Dedifferentiated amniotic fluid mesenchymal stem cell (primary cell): ENCODE results near the gene CPLANE1.

Source experiments
- DNase-seq: peaks from one replicate; pipeline ENCODE4 v3.0.0-alpha.2; 2016; ENCODE audit errors: extremely low spot score

The CPLANE1 gene

DNA sequence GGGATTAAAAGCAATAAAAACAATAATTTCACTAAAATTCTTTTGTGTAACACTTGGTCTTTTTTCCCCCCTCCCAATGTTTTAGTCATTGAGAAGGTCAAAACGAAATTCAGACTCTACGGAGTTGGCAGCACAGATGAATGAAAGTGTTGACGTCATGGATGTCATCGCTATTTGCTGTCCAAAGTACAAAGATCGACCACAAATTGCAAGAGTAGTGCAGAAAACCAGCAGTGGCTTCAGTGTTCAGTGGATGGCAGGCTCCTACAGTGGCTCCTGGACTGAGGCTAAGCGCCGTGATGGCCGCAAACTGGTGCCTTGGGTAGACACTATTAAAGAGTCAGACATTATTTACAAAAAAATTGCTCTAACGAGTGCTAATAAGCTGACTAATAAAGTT is 184.7 kb downstream of the CPLANE1 start:
- no peak for DNase-seq

DNA sequence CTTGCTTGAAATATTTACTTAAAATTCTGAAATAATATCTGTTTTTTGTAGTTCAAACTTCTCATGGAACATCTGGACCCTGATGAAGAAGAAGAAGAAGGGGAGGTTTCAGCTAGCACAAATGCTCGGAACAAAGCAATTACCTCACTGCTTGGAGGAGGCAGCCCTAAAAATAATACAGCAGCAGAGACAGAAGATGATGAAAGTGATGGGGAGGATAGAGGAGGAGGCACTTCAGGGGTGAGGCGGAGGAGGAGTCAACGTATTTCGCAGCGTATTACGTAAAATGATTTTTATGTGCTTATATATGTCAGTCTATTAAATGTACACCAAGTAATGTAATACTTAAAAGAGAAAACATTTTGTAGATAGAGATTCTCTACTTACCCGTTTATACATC is 185.4 kb downstream of the CPLANE1 start:
- no peak for DNase-seq

DNA sequence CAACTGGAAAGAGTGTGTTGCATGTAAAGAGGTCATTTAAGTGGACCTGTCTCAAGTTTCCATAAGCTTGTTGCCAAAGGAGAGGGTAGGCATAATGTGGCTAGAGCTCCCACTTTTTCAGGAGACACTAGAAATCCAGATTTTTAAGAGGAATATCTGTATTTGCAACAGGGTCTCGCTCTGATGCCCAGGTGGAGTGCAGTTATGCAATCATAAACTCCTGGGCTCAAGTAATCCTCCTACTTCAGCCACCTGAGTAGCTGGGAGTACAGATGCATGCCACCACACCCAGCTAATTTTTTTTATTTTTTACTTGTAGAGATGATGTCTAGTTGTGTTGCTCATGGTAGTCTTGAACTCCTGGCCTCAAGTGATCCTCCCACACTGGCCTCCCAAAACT is 189.1 kb downstream of the CPLANE1 start:
- no peak for DNase-seq

DNA sequence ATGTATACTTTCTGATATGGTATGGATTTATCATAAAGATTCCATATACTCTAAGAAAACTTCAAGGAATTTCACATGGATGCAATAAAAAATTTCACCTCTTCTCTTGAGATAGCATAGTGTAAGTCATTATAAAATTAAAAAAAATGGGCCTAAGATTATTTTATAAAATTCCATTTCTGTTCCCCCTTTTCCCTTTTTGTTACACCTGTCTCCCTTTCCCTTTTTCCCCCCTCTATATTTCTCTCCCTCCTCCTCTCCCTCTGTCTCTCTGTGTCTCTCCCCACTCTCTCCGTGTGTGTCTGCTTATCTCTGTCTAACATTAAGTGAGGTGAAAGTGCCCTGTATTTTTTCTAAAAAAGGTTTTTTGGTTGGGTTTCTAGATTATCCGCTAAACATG is 192.4 kb downstream of the CPLANE1 start:
- DNase-seq = no peak
